Urinary bladder (tissue), 4 donors: ENCODE measurements around the gene PRDM15. TPM values are rescaled to one million over a fixed set of nuclear protein-coding genes. Genes with fewer than 3 reads are reported as not detected.

ENCODE experiments used
- DNase-seq: peaks from one replicate; pipeline ENCODE4 v3.0.0-alpha.2; 2015; ENCODE audit errors: extremely low spot score
- H3K27ac ChIP-seq: one replicate; pipeline ENCODE4 v1.5.1; 2013; ENCODE audit warnings: low read depth, mild to moderate bottlenecking, moderate library complexity
- H3K36me3 ChIP-seq: one replicate; pipeline ENCODE4 v1.6.1; 2013; ENCODE audit warnings: mild to moderate bottlenecking, moderate library complexity; ENCODE audit not compliant: insufficient read depth
- H3K4me1 ChIP-seq: one replicate; pipeline ENCODE4 v1.6.1; 2013; ENCODE audit warnings: mild to moderate bottlenecking, moderate library complexity; ENCODE audit not compliant: insufficient read depth
- H3K4me3 ChIP-seq: one replicate; pipeline ENCODE4 v1.5.1; 2013; ENCODE audit warnings: low read depth, low read length
- WGBS: extraction: QIAGEN DNeasy Blood & Tissue Kit; methylation state at CpG from one replicate; pipeline ENCODE4 v1.1.7; 2013; 5-methylcytosine and 5-hydroxymethylcytosine counted together
- polyA plus RNA-seq: library from polyadenylated mRNA; stranded (reverse); fragments of 200-250 nt; gene quantifications from one replicate; pipeline ENCODE4 v1.2.3, GENCODE V29; 2013
- total RNA-seq: library from RNA; depleted of rRNA; stranded (reverse); fragments of >200 nt; gene quantifications from one replicate; pipeline ENCODE4 v1.2.3, GENCODE V29; 2014
- donor health status: healthy with polysubstance abuse.
- donor health status: healthy.

The PRDM15 gene
- total and polyA plus RNA-seq, 2 donors, result 3.2 to 4.5 TPM

- DNase-seq, result no peak
- Histone ChIP-seq H3K4me3 (no peak overlapping the region), H3K36me3 (no peaks in the 10 kb centered on the region), H3K4me1 (no peaks in the 10 kb centered on the region), H3K27ac (no peak overlapping the region)
- 92% methylated on average over 4 of the region's 4 CpGs for WGBS
These were observed 102.4 kb downstream of the PRDM15 start for GRCh38 chr21:41776778-41777177.

GRCh38 chr21:41775149-41775472 lies 104.0 kb downstream of the PRDM15 start:
- Histone ChIP-seq H3K4me3 (no peak overlapping the region), H3K4me1 (no peaks in the 10 kb centered on the region), H3K27ac (no peak overlapping the region), H3K36me3 (no peaks in the 10 kb centered on the region)
- 42% methylated on average over 3 of the region's 3 CpGs for WGBS
- DNase-seq, result no peak

DNA sequence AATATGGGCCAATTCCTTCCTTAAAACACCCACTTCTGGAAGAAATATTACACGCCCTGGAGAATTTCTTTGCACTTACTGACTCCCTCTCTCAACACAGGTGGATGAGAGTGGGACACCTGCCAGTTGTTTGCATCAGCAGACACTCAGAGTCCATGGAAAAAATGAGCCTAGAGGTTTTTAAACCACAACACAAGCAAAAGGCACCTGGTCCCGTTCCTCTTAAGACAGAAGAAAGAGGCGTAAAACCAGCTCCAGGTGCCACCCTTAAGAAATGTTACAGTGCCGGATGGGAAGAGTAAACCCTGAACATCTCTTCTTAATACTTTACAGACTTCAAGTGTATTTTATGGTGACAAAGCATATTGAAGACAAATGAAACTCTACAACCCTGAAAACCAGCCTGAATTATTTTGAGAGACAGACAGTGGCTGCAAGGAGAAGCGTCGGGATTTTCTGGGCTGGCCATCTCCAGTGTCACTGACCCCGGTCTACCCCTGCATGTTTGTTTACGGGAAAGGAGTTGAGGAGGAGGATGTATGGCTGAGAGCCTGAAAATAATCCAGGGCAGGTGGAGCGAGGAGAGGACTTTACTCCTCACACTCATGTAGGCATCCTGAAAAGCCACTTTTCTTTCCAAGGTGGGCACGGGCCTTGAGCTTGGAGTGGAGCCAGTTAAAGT lies 104.5 kb downstream of the PRDM15 start:
- Histone ChIP-seq H3K4me1 (no peaks in the 10 kb centered on the region), H3K4me3 (no peak overlapping the region), H3K27ac (no peak overlapping the region), H3K36me3 (no peaks in the 10 kb centered on the region)
- 51% methylated on average over 10 of the region's 10 CpGs for WGBS
- no peak for DNase-seq

DNA sequence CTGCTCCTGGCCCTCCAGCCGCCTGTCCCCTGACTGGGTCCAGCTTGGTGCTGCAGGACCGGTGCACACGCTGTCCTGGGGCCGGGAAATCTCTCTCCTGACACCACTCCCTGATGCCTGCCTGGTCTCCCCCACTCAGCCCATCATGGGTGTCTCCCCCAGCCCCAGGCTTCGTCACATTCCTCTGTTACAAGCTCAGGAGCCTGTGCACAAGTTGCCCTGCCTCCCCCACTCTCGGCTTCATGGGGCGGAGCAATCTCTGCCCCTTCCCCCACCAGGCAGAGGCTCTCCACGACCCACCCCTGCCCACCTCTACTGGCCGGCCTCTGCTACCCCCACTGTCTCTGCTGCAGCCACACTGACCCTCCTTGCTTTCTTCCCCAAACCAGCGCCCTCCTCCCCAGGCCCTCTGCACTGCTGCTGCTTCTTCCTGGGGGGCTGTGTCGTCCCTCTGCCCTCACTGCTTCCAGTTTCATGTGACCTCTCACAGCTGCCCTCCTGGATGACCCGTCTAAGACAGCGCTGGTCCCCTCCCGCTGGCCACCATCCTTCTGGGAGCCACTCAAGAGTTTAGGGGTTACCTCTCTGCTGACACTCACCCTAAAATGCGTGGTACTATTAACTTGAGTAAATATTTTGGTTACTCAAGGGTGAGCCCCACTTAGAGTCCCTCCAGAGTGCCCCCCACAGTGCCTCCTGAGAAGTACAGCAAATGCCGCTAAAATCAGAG lies 106.6 kb downstream of the PRDM15 start:
- H3K4me3 ChIP-seq, result no peak overlapping the region
- no peak overlapping the region for H3K27ac ChIP-seq
- WGBS, result 44% methylated on average over 16 of the region's 16 CpGs
- H3K36me3 ChIP-seq, result no peaks in the 10 kb centered on the region
- DNase-seq, result no peak
- H3K4me1 ChIP-seq, result no peaks in the 10 kb centered on the region

- Histone ChIP-seq H3K4me3 (no peak overlapping the region), H3K4me1 (no peaks in the 10 kb centered on the region), H3K36me3 (no peaks in the 10 kb centered on the region), H3K27ac (no peak overlapping the region)
- DNase-seq, result no peak
- WGBS, result 81% methylated on average over 7 of the region's 7 CpGs
These were observed 107.6 kb downstream of the PRDM15 start for GRCh38 chr21:41771625-41771945.

- no peak for DNase-seq
- no peak overlapping the region for H3K4me3 ChIP-seq
- WGBS, result 56% methylated on average over 14 of the region's 14 CpGs
- no peak overlapping the region for H3K27ac ChIP-seq
- H3K36me3 ChIP-seq, result no peaks in the 10 kb centered on the region
- H3K4me1 ChIP-seq, result no peaks in the 10 kb centered on the region
These were observed 108.1 kb downstream of the PRDM15 start for GRCh38 chr21:41770901-41771624.

- no peaks in the 10 kb centered on the region for H3K4me1 ChIP-seq
- no peak for DNase-seq
- H3K4me3 ChIP-seq, result no peak overlapping the region
- WGBS, result 75% methylated on average over 5 of the region's 5 CpGs
- no peak overlapping the region for H3K27ac ChIP-seq
- H3K36me3 ChIP-seq, result no peaks in the 10 kb centered on the region
These were observed 109.2 kb downstream of the PRDM15 start for GRCh38 chr21:41769933-41770332.

- no peak for DNase-seq
- 53% methylated on average over 7 of the region's 7 CpGs for WGBS
- H3K4me1 ChIP-seq, result no peaks in the 10 kb centered on the region
- H3K27ac ChIP-seq, result no peak overlapping the region
- no peak overlapping the region for H3K4me3 ChIP-seq
- H3K36me3 ChIP-seq, result no peaks in the 10 kb centered on the region
These were observed 109.6 kb downstream of the PRDM15 start for GRCh38 chr21:41769521-41769920.

GRCh38 chr21:41769111-41769510 lies 110.0 kb downstream of the PRDM15 start:
- WGBS, result 13% methylated on average over 10 of the region's 10 CpGs
- no peak for DNase-seq
- no peaks in the 10 kb centered on the region for H3K36me3 ChIP-seq
- no peaks in the 10 kb centered on the region for H3K4me1 ChIP-seq
- H3K27ac ChIP-seq, result no peak overlapping the region
- no peak overlapping the region for H3K4me3 ChIP-seq

GRCh38 chr21:41768437-41769042 lies 110.6 kb downstream of the PRDM15 start:
- H3K4me1 ChIP-seq, result no peaks in the 10 kb centered on the region
- H3K36me3 ChIP-seq, result no peaks in the 10 kb centered on the region
- DNase-seq, result no peak
- 3% methylated on average over 17 of the region's 17 CpGs for WGBS
- no peak overlapping the region for H3K4me3 ChIP-seq
- H3K27ac ChIP-seq, result no peak overlapping the region

DNA sequence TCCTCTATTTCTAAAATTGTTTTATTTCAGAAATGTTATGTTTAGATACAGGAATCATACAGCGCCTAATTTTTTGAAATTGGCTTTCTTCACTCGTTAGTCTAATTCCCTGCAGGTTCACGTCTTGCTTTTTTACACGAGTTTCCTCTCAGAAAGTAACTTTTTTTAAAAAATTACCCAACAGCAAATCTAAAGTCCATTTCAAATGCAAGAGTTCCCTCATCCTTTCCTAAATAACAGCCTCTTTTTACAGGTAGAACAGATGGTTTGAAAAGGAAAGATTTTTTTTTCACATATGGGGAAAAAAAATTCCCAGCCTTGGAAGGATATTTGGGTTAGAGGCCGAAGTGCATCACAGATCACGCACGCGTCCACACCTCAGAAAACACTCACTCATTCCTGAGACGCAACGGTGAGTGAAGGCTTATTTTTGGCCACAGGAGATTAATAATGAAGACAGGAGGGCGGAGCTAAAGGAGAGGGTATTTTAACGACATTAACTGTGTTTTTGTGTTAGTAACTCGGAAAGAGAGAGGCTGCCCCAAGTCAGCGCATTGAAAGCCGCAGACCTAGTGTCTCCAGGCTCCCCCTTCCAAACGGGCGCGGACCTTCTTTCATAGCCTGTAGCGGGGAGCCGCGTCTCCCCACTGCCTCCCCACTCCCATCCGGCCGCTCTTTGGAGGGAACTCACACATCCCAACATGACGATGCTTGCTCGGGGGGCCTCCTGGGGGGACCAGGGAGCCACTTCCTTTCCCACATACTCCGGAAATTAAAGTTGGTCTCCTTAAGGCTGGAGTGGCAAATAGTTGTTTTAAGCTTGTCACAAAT lies 111.3 kb downstream of the PRDM15 start:
- H3K27ac ChIP-seq, result no peak overlapping the region
- 5% methylated on average over 26 of the region's 26 CpGs for WGBS
- no peak for DNase-seq
- H3K36me3 ChIP-seq, result no peaks in the 10 kb centered on the region
- H3K4me3 ChIP-seq, result no peak overlapping the region
- H3K4me1 ChIP-seq, result no peaks in the 10 kb centered on the region

- Histone ChIP-seq H3K36me3 (no peaks in the 10 kb centered on the region), H3K27ac (peak within 1 kb of the TSS; percentile 87), H3K4me3 (peak within 1 kb of the TSS; percentile 47), H3K4me1 (no peaks in the 10 kb centered on the region)
- 3% methylated on average over 53 of the region's 53 CpGs for WGBS
- DNase-seq, result no peak
These were observed 112.1 kb downstream of the PRDM15 start, which contains the start of gene RIPK4 for GRCh38 chr21:41766883-41767605. Gene RIPK4, minus strand, starts transcription at chr21:41767052. Its CDS starts 11 bp downstream, at chr21:41767041.
